GM21423 (cell line): ENCODE data around the gene ATG10.
"Not testable (repeated sequence)": the region's sequence is repeated elsewhere in the genome, so short reads cannot be mapped to it uniquely, and the experiment has no call there.

Source experiments
- ATAC-seq: cut with Tn5 transposase; IDR thresholded peaks from one replicate; pipeline ENCODE4 v1.9.1; 2021; ENCODE audit warnings: mild to moderate bottlenecking, moderate library complexity; ENCODE audit not compliant: unreplicated experiment

Gene ATG10

GRCh38 chr5:82115858-82116257, 144.0 kb downstream of the ATG10 start:
- ATAC-seq, result no peak

GRCh38 chr5:82119889-82120288, 148.1 kb downstream of the ATG10 start:
- ATAC-seq, result no peak

DNA sequence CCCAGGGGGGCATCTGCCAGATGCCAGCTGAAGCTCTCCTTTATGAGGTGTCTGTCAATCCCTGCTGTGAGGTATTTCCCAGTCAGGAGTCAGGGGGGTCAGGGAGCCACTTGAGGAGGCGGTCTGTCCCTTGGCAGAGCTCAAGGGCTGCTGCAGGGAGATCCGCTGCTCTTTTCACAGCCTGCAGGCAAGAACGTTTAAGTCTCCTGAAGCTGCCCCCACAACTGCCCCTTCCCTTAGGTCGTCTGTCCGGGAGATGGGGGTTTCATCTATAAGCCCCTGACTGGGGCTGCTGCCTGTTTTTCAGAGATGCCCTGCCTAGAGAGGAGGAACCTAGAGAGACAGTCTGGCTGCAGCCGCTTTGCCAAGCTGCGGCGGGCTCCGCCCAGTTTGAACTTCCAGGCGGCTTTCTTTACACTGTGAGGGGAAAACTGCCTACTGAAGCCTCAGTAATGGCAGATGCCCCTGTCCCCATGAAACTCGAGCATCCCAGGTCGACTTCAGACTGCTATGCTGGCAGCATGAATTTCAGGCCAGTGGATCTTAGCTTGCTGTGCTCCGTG, 158.0 kb downstream of the ATG10 start:
- no peak for ATAC-seq

GRCh38 chr5:82130602-82131001, 158.8 kb downstream of the ATG10 start:
- no peak for ATAC-seq

GRCh38 chr5:82137205-82137604, 165.4 kb downstream of the ATG10 start:
- no peak for ATAC-seq

- ATAC-seq, result not testable (repeated sequence)
These were observed 168.0 kb downstream of the ATG10 start for GRCh38 chr5:82139837-82140236.

GRCh38 chr5:82142217-82142841, 170.5 kb downstream of the ATG10 start:
- no peak for ATAC-seq

GRCh38 chr5:82142928-82143577, 171.2 kb downstream of the ATG10 start:
- no peak for ATAC-seq

- no peak for ATAC-seq
These were observed 176.2 kb downstream of the ATG10 start for GRCh38 chr5:82147860-82148573.

DNA sequence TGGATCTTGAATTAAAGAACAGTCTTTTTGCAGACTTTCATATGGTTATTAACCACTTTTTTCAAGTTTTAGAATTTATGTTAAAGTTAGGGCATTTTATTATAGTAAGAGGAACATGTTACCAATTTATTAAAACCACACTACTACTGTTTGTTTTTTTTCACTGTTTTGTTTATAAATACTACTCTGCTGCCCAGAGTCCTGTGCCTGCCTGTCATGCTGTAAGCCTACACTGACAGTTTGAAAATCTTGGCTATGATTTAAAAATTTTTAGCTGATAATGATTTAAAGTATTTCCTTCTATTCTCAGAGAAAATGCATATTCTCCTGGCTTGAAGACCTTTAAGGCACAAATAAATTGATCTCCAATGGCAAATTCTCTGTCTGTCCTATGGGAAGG, 177.6 kb downstream of the ATG10 start:
- ATAC-seq, result no peak

- ATAC-seq, result no peak
These were observed 178.7 kb downstream of the ATG10 start for GRCh38 chr5:82150559-82150958.

DNA sequence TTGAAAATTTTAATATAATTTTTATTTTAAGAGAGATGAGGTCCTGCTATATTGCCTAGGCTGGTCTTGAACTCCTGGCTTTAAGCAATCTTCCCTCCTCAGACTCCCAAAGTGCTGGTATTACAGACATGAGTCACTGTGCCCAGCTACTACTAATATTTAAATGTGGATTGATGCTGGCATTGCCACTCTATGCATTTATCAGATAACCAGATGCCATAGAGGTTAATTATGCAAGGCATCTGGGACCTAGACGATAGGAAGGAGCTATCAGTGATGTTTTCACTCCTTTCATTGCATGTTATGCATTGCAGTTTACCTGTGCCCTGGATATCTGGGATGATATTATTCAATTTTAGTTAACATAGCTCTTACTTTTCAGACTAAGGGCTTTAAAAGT, 179.4 kb downstream of the ATG10 start:
- no peak for ATAC-seq

DNA sequence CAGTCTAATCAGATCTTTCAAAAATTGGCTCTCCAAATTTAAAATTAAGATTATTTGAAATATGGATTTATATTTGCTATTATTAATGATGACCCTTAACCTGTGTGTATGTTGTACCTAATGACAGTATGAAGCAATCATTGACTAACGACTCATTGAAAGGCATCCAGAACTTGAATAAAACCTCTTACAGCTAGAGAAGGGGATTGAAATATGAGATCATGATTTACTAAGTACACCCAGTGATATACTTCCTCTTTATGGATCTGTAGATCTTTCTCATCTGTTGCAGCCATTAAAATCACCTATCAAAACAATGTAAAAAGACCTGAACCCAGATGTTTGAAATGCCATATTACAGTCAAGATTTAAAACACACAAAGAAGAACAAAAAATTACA, 179.8 kb downstream of the ATG10 start:
- ATAC-seq, result no peak

DNA sequence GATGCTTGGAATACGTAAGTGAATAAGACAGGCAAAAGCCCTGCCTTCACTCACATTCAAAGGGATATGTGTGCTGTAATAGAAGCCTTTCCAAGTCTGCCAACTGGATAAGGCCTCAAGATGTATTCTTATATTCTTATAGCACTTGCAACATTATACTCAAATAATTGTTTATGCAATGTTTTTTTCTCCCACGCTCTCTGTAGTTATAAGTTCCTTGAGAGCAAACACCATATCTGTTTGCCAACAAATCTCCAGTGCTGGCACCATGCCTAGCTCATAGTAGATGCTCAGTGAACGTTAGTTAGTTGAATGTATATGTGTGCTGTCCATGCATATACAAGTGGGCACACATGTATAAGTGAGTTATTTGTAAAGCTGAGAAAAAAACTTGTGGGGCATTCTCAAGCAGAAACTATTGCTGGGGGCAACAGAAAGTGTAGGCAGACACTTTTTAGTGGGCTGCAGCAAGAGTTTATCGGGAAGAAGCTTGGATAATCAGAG, 181.2 kb downstream of the ATG10 start:
- ATAC-seq, result no peak

DNA sequence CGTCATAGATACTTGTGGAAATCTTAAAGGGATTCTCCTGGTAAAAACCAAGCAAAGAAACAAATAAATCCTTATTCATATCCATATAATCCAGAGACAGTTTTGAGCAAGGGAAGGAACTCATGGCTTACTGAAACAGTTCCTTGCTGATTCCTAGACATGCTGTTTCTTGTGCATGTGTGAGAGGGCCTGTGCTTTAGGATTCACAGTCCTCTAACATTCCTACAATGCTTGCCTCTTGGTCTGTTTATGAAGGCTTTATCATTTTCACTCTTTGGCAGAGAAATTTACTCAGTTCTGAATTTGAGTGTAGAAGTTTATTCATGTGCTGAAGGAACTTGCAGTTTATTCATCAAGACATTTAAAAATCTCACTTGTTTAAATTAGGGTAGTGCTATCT, 183.0 kb downstream of the ATG10 start:
- no peak for ATAC-seq

GRCh38 chr5:82155305-82155704, 183.5 kb downstream of the ATG10 start:
- no peak for ATAC-seq

GRCh38 chr5:82156874-82157273, 185.1 kb downstream of the ATG10 start:
- no peak for ATAC-seq

DNA sequence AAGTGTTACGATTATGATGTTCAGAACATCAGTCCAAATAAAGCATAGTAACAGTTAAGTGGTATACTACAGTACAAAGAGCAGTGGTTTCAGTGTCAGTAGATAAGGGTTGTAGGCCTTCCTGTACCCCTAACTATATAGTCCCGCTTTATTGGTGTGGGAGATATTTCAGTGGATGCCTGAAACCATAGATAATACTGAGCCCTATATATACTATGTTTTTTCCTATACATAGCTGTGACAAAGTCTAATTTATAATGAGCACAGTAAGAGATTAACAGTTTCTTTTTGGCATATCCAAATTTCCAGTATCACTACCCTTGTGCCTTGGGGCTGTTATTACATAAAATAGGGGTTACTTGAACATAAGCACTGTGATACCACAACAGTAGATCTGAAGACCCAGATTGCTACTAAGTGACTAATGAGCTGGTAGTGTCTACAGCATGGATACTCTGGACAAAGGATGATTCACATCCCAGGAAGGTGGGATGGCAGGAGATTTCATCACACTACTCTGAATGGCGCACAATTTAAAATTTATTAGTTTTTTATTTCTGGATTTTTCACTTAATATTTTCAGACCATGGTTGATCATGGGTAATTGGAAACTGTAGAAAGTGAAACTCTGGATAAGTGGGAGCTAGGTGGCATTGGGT, 187.1 kb downstream of the ATG10 start:
- ATAC-seq, result no peak

GRCh38 chr5:82160948-82161347, 189.1 kb downstream of the ATG10 start:
- no peak for ATAC-seq

DNA sequence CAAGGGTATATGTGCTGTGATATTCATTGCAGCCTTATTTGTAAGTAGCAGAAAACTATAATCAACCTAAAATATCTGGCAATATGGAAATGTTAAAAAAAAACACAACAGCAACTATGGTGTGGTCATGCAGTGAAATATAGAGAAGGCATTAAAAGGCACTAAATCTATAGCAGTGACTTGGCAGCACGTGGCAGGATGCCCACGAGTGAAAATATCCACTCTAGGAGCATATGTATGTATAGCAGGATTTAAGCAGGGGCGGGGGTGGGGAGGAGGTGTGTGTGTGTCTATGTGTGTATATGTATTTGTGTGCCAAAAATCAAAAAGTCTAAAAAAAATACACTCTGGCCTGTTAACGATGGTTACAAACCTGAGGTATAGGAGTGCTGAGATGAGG, 190.8 kb downstream of the ATG10 start:
- no peak for ATAC-seq

DNA sequence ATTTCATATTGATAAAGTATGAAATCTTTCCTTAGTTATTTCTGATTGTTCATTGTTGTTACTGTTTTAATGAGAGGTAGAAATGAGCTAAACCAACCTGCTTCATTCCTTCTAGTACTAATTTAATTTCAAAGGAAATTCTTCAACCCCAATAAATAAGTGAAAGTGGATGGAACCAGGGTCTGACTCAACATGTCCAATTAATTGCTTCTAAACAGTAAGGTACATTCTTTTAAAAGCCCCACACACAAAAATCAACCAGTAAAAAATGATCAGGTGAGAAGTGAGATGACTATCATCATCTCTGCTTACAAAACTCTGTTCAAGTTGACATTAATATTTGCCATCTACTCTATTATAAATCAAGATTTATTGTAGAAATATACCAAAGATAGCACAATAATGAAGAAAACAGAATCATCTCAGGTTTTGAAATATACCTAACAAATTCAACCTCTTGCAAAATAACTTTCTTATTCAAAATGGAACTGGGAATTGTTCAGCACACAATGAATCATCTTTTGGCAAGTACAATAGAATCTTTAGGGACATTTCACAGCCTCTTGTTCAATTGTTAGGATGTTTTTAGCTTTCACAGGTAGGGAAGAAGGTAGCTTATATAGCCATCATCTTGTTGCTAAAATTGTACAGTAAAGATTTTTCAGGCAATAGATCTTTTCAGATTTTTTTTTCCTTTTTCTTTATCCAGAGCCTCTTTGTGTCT, 191.8 kb downstream of the ATG10 start:
- ATAC-seq, result no peak
